ENCODE measurements around the gene PAX8. TPM values are rescaled to one million over a fixed set of nuclear protein-coding genes. Genes with fewer than 3 reads are reported as not detected.

PAX8 gene
- total RNA-seq, 1 experiment from 2014 or later, result 0.15 TPM

- no peak overlapping the region for H3K27ac ChIP-seq (ENCODE audit: low read length)
- intact Hi-C loops (cut with micrococcal nuclease; ENCODE audit: unreplicated experiment) (no loop called here), in situ Hi-C loops (cut with HindIII; ENCODE audit: low pct_unique_long_range_greater_than_20kb, low sequenced_read_pairs) (no loop called here)
- POLR2A ChIA-PET, result no interaction called here
- H3K36me3 ChIP-seq (ENCODE audit: control insufficient read depth, insufficient read depth, low read length), result no peaks in the 10 kb centered on the region
- H3K4me1 ChIP-seq (ENCODE audit: control insufficient read depth, insufficient read depth, low read length), result no peaks in the 10 kb centered on the region; the same call in 1 of the 2 replicates
- no peaks in the 10 kb centered on the region for H3K27me3 ChIP-seq (ENCODE audit: control insufficient read depth, insufficient read depth, low read length)
- no TSS peak for BruUV-seq (replicated peaks)
- CTCF ChIA-PET, result interaction anchor here (0.6 to 1.4 kb wide), 2 partner anchors 10 to 13 kb away, joined by 3 read pairs; no protein-coding TSS in a partner anchor
- no peaks in the 10 kb centered on the region for H3K9me3 ChIP-seq (ENCODE audit: control insufficient read depth, insufficient read depth, low read depth, low read length)
- TF ChIP-seq REST (IDR thresholded peaks at IDR 0.05; ENCODE audit: insufficient read depth in 1 of 2, low read depth in 2 of 2, low read length in 1 of 2) (no peak), TCF7L2 (IDR thresholded peaks at IDR 0.05; ENCODE audit: low read depth, low read length) (no peak), CTCF (IDR thresholded peaks at IDR 0.05) (no peak), POLR2AphosphoS5 (IDR thresholded peaks at IDR 0.05; ENCODE audit: low read depth, low read length) (no peak), SIN3A (IDR thresholded peaks at IDR 0.05; ENCODE audit: borderline replicate concordance, insufficient read depth, low read depth, low read length) (no peak)
- ATAC-seq, result no peak
- DNase-seq (ENCODE audit: low read depth, low spot score), result no peak
- H3K4me3 ChIP-seq (ENCODE audit: low read depth in 2 of 2, low read length in 2 of 2), result no peak overlapping the region
Measured at GRCh38 chr2:113216891-113217454, 61.7 kb downstream of the PAX8 start.

GRCh38 chr2:113216321-113216720 lies 62.4 kb downstream of the PAX8 start:
- Histone ChIP-seq H3K4me1 (ENCODE audit: control insufficient read depth, insufficient read depth, low read length) (no peaks in the 10 kb centered on the region; the same call in 1 of the 2 replicates), H3K36me3 (ENCODE audit: control insufficient read depth, insufficient read depth, low read length) (no peaks in the 10 kb centered on the region), H3K4me3 (ENCODE audit: low read depth in 2 of 2, low read length in 2 of 2) (no peak overlapping the region), H3K27ac (ENCODE audit: low read length) (no peak overlapping the region), H3K9me3 (ENCODE audit: control insufficient read depth, insufficient read depth, low read depth, low read length) (no peaks in the 10 kb centered on the region), H3K27me3 (ENCODE audit: control insufficient read depth, insufficient read depth, low read length) (no peaks in the 10 kb centered on the region)
- ChIA-PET CTCF (interaction anchor here (0.6 to 1.4 kb wide), 2 partner anchors 10 to 12 kb away, joined by 3 read pairs; no protein-coding TSS in a partner anchor), POLR2A (no interaction called here)
- intact Hi-C loops (cut with micrococcal nuclease; ENCODE audit: unreplicated experiment), result no loop called here
- in situ Hi-C loops (cut with HindIII; ENCODE audit: low pct_unique_long_range_greater_than_20kb, low sequenced_read_pairs), result no loop called here
- TF ChIP-seq SIN3A (IDR thresholded peaks at IDR 0.05; ENCODE audit: borderline replicate concordance, insufficient read depth, low read depth, low read length), result no peak
- no peak for TF ChIP-seq REST (IDR thresholded peaks at IDR 0.05; ENCODE audit: insufficient read depth in 1 of 2, low read depth in 2 of 2, low read length in 1 of 2)
- TF ChIP-seq CTCF (IDR thresholded peaks at IDR 0.05), result no peak
- no peak for TF ChIP-seq TCF7L2 (IDR thresholded peaks at IDR 0.05; ENCODE audit: low read depth, low read length)
- no peak for TF ChIP-seq POLR2AphosphoS5 (IDR thresholded peaks at IDR 0.05; ENCODE audit: low read depth, low read length)
- ATAC-seq, result no peak
- no TSS peak for BruUV-seq (replicated peaks)
- DNase-seq (ENCODE audit: low read depth, low spot score), result no peak

Data from Panc1 (cell line).